ENCODE measurements around the gene SERPINB6.
"Not testable (repeated sequence)": the region's sequence is repeated elsewhere in the genome, so short reads cannot be mapped to it uniquely, and the experiment has no call there.

Gene SERPINB6

DNA sequence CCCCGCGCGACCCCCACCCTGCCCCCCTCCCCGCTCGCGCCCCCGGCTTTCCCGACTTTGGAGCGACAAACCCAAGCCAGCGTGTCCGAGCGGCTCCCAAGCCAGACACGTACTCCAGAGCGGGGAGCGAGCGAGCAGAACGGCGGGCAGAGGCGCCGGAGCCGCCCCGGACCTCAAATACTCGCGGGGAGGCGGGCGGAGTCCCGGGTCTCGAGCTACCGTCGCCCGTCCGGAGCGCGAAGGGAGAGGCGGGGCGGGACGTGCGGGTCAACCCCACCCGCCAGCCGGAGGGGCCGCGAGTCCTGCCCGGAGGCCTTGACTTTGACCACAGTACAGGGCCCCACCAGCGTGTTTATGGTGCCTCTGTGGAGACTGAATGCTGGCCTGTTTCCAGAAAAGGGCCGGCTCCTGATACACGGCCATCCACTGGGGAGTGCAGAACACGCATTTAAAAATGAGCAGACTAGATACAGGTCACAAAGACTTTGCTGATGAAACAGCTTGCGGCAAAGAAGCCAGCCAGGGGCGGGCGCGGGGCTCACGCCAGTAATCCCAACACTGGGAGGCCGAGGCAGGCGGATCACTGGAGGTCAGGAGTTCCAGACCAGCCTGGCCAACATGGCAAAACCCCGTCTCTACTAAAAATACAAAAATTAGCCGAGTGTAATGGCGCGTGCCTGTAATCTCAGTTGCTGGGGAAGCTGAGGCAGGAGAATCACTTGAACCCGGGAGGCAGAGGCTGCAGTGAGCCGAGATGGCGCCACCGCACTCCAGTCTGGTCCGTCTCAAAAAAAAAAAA, at the start of gene SERPINB6:
SERPINB6 (minus strand) TSS at position 148 of the 799 bp plus-strand sequence. CDS start 12,235 bp downstream, outside the sequence.
- peak; percentile 31 for DNase-seq (ENCODE audit: low spot score)

- DNase-seq (ENCODE audit: low spot score), result no peak
These were observed 48.5 kb upstream of the SERPINB6 start for GRCh38 chr6:3019749-3020320.

GRCh38 chr6:3019065-3019464, 47.7 kb upstream of the SERPINB6 start:
- DNase-seq (ENCODE audit: low spot score), result no peak

DNA sequence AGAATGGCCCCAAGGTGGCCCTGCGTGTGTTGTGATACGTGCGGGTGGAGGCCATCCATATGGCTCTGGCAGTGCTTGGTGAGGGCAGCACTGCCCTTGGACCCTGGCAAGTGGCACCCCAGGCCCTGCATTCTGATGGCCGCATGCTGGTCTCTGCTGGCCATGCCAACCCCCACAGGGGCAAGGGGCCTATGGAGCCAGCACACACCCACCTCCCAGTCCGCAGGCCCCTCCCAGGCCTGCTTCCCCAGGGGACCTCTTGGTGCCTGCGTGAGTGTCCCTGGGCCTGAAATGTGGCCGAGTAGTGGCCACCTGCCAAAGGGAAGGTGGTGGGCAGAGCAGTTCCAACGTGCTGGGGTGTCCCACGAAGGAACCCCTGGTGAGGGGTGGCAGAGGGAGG, 45.9 kb upstream of the SERPINB6 start:
- DNase-seq (ENCODE audit: low spot score), result no peak

- no peak for DNase-seq (ENCODE audit: low spot score)
These were observed 45.3 kb upstream of the SERPINB6 start for GRCh38 chr6:3016473-3017280.

GRCh38 chr6:3015144-3015543, 43.8 kb upstream of the SERPINB6 start:
- no peak for DNase-seq (ENCODE audit: low spot score)

DNA sequence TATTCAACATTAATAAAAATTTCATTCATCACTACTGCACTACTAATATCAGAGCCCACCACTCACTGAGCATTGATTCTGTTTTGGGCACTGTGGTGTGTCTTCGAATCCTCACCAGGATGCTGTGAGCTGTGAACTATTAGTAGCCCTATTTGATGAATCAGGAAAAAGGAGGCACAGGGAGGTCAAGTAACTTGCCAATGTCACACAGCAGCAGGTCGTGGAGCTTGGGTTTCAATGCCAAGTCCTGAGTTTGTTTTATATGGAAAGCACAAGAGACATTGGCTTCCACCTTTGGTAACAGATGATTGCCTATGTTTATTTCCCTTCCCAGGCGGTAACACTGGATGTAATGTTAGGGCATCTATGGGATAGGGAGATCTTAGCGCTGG, 43.3 kb upstream of the SERPINB6 start:
- DNase-seq (ENCODE audit: low spot score), result no peak

- no peak for DNase-seq (ENCODE audit: low spot score)
These were observed 42.7 kb upstream of the SERPINB6 start for GRCh38 chr6:3013901-3014674.

DNA sequence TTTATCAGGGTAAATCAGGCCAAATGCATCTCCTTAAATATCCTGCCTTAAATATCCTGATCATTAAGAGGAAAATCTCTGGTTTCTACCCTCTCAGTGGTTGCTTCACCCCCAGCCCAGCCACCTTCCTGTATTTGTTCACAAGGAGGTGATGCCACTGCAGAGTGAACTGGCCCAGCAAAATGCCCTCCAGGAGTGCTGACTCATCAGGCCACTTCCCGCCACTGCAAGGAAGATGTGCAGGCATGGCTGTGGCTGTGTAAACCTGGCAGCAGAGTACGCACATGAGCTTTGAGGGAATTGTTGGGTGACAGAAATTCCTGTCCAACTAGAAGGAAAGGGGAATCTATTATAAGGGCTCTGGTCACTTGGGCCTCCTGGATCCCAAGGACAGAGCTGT, 42.1 kb upstream of the SERPINB6 start:
- DNase-seq (ENCODE audit: low spot score), result no peak

- DNase-seq (ENCODE audit: low spot score), result no peak
These were observed 40.2 kb upstream of the SERPINB6 start for GRCh38 chr6:3011592-3011991.

DNA sequence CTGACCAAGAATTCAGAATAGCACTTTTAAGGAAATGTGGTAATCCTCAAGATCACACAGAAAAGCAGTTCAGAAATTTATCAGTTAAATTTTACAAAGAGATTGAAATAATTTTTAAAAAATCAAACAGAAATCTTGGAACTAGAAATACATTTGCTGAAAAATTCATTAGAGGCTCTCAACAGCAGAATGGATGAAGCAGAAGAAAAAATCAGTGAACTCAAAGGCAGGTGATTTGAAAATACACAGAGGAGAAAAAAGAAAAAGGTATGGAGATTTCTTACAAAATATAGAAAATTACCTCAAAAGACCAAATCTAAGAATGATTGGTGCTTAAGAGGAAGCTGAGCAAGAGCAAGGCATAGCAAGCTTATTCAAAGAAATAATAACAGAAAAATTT, 39.8 kb upstream of the SERPINB6 start:
- DNase-seq (ENCODE audit: low spot score), result no peak

DNA sequence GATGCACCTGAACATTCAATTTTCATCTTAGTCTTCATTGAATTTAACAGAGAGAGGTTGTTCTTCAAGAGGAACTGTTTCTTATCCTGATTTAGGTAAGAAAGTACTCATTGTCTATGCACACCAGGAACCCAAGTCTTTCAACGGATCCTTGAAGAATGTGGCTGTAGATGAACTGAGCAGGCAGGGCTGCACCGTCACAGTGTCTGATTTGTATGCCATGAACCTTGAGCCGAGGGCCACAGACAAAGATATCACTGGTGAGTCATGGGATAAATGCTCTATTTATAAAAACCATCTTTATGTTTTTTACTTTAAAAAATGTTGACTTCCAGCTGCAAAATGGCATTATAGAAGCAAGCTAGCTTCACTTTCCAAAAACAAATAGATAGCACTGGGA, 38.6 kb upstream of the SERPINB6 start:
- DNase-seq (ENCODE audit: low spot score), result no peak

- DNase-seq (ENCODE audit: low spot score), result not testable (repeated sequence)
These were observed 37.4 kb upstream of the SERPINB6 start for GRCh38 chr6:3008712-3009265.

GRCh38 chr6:3007571-3007970, 36.2 kb upstream of the SERPINB6 start:
- no peak for DNase-seq (ENCODE audit: low spot score)

GRCh38 chr6:3006476-3006875, 35.1 kb upstream of the SERPINB6 start:
- DNase-seq (ENCODE audit: low spot score), result no peak

DNA sequence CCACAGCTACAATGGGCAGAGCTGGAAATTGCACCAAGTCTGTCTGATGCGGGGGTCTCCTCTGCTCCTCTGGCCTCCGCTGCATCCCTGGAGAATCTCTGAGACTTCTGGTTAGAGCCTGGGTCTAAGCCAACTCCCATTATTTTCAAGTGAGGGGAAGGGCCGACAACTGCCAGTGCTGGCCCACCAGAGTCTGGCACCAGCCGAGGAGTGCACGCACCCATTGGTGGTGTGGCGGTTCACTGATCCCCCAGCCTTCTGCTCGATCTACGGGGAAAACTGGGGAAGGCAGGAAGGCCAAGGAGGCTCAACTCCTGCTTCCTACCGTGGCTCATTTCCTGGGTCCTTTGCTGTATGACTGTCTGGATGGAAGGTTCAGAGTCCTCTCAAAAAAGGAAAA, 34.5 kb upstream of the SERPINB6 start:
- DNase-seq (ENCODE audit: low spot score), result no peak

DNA sequence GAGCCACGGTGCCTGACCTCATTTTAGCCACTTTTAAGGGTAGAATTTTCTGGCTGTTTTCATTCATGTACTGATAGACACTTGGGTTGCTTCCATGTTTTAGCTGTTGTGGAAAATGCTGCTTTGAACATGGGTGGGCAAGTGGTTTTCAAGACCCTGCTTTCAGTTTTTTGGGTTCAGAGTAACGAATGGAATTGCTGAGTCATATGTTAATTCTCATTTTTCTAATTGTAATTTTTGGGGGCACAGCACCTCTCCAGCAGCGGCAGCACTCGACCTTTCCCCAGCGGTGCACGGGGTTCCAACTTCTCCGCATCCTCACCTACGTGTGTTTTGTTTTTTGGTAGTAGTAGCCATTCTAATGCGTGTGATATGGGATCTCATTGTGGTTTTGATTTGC, 33.7 kb upstream of the SERPINB6 start:
- no peak for DNase-seq (ENCODE audit: low spot score)

DNA sequence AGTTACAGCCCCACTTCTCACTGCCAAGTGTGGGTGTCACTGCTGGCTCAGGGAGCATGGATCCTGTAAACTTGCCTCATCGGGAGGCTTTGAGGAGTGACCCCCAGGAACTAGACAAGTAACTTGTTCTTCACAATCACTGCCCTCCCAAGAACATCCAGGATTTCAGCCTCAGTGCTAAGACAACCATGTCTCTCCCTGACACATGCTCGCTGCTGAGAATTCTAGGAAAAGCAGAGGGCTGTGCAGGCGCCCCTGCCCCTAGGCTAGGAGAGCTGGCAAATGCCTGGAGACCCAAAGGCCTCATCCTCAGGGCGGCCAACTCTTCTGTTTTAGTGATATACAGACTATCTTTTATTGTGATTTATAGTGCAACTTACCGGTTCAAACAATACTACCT, 31.9 kb upstream of the SERPINB6 start:
- not testable (repeated sequence) for DNase-seq (ENCODE audit: low spot score)

DNA sequence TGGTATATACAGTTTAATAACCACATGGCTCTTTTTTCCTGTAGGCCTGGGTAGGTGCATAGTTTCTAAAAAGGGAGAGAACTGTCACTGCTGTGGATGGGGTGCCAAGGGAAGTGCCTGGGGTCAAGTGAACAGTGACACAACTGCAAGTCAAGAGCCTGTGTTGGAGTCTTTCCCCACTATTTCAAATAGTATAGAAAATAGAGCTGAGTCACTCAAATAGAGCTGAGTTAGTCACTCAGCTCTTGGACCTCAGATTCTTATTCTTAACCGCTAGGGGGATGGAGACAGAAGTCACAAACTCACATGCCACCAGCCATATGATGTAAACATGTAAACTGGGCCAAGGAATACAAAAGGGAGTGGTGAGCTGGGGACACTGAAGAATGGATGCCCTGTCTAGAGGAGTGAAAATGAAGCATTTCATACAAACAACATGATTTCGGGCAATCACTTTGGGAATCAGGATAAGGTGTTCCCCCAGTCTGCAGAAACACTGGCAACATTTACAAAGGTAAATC, 30.5 kb upstream of the SERPINB6 start:
- peak; percentile 67 for DNase-seq (ENCODE audit: low spot score)

- no peak for DNase-seq (ENCODE audit: low spot score)
These were observed 29.9 kb upstream of the SERPINB6 start for GRCh38 chr6:3001146-3001772.
